ENCODE results near the gene PPP2R3B.
"Not testable (repeated sequence)": the region's sequence is repeated elsewhere in the genome, so short reads cannot be mapped to it uniquely, and the experiment has no call there.

The PPP2R3B gene

GRCh38 chrX:340641-341423 is 45.9 kb downstream of the PPP2R3B start:
- H3K27ac ChIP-seq, result no peak overlapping the region
- DNase-seq (ENCODE audit: low read depth, low spot score), result no peak

DNA sequence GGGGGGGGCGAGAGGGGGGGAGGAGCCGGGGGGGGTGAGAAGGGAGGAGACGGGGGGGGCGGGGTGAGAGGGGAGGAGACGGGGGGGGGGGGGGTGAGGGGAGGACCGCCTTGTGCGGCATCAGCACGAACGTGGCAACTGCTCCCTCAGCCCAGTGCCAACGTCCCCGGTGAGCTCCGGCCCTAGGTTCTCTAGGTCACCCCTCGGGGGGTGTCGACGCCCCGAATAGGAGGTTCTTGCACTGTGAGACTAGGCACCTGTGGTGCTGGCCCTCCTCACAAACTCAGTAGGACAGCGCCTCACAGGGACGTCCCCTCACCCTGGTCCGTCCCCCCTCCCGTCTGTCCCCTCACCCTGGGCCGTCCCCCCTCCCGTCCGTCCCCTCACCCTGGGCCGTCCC is 46.6 kb downstream of the PPP2R3B start:
- DNase-seq (ENCODE audit: low read depth, low spot score), result no peak
- H3K27ac ChIP-seq, result no peak overlapping the region

DNA sequence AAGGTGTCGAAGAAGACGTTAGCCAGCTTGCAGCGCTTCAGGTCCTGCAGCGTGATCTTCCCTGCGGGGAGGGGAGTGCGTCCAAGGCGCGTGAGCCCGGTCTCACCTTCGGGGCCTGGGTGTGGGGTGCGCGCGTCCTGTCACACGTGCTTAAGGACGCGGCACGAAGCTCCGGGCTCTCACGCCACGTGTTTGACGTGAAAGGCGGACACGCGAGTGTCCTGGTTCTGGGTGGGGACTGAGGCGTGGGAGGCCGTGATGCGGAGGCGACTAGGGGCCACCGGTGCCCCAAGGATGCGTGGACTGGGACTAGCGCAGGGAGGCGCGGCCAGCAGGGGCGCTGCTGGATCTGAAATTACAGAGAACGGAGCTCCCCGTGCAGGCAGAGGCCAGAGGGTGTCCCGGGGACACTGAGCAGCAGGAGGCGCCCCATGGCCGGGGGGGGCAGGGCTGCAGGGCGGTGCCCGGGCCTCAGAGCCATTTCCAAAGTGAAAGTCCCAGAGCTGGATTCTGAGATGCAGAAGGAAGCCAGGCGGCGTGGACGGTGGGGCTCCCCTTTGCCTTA is 47.8 kb downstream of the PPP2R3B start:
- H3K27ac ChIP-seq, result no peak overlapping the region
- DNase-seq (ENCODE audit: low read depth, low spot score), result no peak

GRCh38 chrX:338281-338835 is 48.3 kb downstream of the PPP2R3B start:
- DNase-seq (ENCODE audit: low read depth, low spot score), result no peak
- no peak overlapping the region for H3K27ac ChIP-seq

GRCh38 chrX:337331-337831 is 49.3 kb downstream of the PPP2R3B start:
- no peak overlapping the region for H3K27ac ChIP-seq
- no peak for DNase-seq (ENCODE audit: low read depth, low spot score)

DNA sequence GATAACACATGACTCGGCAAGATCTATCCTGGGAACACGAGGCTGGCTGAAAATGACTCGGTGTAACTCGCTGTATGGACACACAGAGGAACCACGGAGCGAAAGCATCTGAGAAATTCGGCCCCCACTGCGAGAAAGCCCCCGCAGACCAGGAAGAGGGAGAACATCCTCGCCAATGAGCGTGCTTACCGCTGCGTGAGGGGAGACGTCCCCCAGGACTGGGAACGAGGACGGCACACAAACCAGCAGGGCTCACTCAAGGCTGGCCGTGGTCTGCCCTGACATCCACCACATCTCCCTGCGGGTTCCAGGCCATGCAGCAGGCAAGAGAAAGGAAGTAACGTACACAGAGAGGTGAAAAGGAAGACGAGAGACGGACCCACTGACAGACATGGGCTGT is 50.5 kb downstream of the PPP2R3B start:
- DNase-seq (ENCODE audit: low read depth, low spot score), result no peak
- no peak overlapping the region for H3K27ac ChIP-seq

- no peak for DNase-seq (ENCODE audit: low read depth, low spot score)
- no peak overlapping the region for H3K27ac ChIP-seq
These were observed 51.0 kb downstream of the PPP2R3B start for GRCh38 chrX:335758-336155.

DNA sequence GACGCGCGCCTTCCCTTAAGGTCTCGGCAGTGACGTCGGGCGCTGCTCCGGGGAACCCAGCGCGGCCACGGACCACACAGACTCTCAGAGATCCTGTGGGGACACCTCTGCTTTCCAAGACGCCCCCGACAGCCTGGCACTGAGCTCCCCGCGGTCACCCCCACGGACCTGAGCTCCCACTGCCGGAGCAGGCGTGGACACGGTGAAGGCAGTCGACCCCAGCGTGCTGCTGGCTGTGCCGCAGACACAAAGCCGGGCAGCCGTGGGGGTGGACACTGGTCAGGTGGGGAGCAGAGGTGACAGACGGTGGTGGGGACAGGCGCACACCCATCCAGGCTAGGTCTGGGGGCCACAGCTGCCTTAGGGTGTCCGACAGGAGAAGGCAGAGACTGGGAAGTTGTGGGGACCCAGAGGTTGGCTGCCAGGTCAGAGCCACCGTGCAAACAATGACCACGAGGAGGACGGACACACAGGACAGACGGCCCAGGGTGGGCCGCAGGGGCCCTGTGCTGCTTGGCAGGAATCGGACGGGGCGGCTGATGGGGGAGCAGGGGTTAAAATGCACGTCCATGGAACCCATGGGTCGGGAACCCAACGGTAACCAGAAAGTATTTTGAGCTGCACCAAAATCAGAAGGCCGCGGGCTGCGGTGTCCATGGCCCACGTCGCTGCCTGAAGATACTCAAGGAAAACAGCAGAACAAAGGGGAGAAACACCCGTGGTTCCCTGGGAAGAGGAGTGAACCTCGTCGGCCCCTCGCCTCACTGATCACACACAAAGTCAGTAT is 51.5 kb downstream of the PPP2R3B start:
- H3K27ac ChIP-seq, result no peak overlapping the region
- no peak for DNase-seq (ENCODE audit: low read depth, low spot score)

DNA sequence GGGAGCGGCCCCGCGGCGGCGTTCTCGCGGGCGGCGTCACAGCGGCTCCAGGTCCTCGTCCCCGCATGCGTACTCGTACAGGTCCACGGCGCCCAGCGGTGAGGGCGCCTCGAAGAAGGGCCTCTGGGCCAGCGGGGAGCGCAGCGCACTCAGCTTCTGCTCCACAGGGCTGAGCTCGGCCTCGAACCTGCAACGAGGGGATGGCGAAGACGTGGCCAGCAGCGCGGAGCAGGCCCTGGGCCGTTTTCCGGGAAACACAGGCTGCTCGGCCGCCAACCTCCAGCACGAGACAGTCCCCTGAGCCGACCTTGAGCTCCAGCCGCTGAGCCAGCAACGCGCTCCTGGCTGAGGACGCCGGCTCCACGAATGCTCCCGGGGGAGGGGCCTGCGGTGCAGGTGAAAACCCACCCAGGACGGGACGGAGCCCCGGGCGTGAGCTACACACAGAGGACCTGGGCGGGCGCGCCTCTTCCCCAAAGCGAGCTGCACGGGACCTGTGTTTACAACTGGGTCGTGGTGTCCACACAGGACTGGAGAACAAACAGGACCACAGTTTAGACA is 52.3 kb downstream of the PPP2R3B start:
- H3K27ac ChIP-seq, result no peak overlapping the region
- DNase-seq (ENCODE audit: low read depth, low spot score), result no peak

DNA sequence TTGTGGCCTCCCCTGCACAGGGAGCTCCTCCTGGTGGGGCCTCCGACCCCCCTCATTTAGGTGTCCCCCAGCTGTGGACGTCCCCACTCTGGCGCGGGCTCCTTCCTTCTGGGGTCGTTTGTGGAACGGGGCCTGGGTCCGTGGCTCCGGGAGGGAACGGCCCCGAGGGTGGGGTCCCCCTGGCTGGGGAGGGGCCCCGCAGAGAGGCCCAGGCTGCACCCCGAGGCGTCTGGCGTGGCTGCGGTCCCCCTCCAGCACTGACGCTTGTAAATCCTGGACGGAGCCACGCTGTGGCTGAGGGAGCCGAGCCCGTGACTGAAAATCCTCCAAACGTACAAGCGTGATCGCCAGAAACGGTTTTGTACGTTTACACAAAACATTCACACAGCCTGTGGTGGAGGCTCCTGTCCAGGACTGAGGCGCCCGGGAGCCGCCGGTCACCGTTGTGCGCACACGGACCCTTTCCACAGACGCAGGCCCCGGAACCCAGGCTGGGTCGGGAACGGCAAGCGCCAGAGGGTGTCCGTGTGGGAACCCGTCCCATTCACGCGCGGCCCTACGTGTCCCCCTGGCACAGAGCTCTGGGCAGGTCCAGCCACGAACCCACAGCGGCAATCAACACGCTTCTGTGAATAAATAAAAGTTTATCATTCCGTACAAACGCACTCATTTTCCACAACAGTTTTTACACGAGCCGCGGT is 52.9 kb downstream of the PPP2R3B start:
- DNase-seq (ENCODE audit: low read depth, low spot score), result no peak
- H3K27ac ChIP-seq, result no peak overlapping the region

GRCh38 chrX:332916-333610 is 53.6 kb downstream of the PPP2R3B start:
- DNase-seq (ENCODE audit: low read depth, low spot score), result no peak

GRCh38 chrX:332496-332860 is 54.2 kb downstream of the PPP2R3B start:
- DNase-seq (ENCODE audit: low read depth, low spot score), result no peak
- no peak overlapping the region for H3K27ac ChIP-seq

More at GRCh38 chrX:332916-333610, 53.6 kb downstream of the PPP2R3B start:
- no peak overlapping the region for H3K27ac ChIP-seq

DNA sequence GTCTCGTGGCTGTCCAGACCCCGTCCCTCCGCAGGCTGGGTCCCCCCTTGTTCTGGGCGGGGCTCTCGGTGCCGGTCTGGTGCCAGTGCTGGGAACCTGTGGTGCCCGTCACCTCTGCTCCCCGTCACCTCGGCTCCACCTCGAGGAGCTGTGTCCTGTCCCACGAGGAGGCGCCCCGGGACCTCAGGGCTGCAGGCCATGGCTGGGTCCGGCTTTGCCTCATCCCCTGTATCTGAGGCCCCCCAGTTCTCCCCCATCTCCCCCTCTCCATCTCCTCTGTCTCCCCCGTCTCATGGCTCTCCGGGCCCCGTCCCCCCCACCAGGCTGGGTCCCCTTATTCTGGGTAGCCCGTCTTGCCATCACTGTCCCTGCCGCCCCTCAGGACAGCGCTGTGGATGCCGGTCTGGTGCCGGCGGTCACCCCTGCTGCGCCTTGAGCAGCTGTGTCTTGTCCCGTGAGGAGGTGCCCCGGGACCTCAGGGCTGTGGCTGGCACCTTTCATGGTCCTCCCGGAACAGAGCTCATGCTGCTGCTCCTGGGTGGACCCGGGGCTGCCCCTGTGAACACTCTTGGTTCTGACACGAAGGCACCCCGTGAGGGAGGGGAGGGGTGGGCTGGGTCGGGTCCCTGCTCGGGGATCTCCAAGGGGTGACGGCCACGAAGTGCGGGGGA is 54.7 kb downstream of the PPP2R3B start:
- no peak overlapping the region for H3K27ac ChIP-seq
- no peak for DNase-seq (ENCODE audit: low read depth, low spot score)

- H3K27ac ChIP-seq, result no peak overlapping the region
- DNase-seq (ENCODE audit: low read depth, low spot score), result no peak
These were observed 55.4 kb downstream of the PPP2R3B start for GRCh38 chrX:331151-331824.

DNA sequence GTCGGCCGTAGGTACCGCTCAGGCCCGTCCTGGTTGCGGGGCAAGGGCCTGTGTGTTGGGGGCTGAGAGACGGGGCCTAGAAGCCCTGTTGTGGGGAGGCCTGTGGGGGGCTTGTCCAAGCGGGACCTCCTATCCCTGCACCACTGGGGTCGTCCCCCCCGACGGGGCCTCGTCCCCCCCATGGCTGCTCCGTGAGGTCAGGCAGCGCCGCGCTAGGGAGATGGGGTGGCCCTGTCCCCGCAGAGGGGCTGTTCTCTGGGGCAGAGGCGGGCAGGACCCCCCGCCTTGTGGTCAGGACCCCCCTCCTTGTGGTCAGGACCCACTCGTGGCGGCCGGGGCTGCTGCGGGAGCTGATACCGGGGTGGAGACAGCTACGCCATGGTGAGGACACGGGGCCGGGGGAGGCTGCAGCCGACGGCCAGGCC is 56.0 kb downstream of the PPP2R3B start:
- no peak overlapping the region for H3K27ac ChIP-seq
- no peak for DNase-seq (ENCODE audit: low read depth, low spot score)

GRCh38 chrX:330141-330725 is 56.5 kb downstream of the PPP2R3B start:
- not testable (repeated sequence) for H3K27ac ChIP-seq; DNase-seq (ENCODE audit: low read depth, low spot score)

DNA sequence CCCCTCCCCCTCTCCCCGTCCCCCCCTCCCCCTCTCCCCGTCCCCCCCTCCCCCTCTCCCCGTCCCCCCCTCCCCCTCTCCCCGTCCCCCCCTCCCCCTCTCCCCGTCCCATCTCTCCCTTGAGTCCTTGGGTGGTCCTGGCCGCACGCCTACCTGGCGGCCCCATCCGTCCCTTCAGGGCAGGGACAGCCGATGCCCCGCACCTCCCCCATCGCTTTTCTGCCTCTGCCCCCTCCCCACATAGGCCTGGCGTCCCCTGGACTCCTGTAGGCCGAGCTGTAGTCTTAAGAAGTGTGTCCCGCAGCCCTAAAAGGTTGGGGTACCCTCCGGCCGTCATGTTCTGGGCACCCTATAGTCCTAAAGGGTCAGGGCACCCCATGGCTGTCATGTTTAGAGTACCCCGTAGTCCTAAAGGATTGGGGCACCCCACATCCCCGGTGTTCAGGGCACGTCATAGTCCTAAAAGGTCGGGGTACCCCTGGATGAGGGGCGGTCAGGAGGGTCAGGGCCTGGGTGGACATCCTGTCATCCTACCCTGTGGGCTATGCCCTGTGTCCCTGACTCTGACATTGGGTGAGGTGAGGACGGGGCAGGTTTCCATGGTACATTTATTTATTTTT is 57.3 kb downstream of the PPP2R3B start:
- no peak overlapping the region for H3K27ac ChIP-seq
- DNase-seq (ENCODE audit: low read depth, low spot score), result no peak

Data from epithelial cell of prostate (primary cell).